ENCODE data around the gene DIP2C.
"Not testable (repeated sequence)": the region's sequence is repeated elsewhere in the genome, so short reads cannot be mapped to it uniquely, and the experiment has no call there.

Gene DIP2C

GRCh38 chr10:673492-673891 is 16.0 kb downstream of the DIP2C start:
- DNase-seq (ENCODE audit: low read depth), result no peak

DNA sequence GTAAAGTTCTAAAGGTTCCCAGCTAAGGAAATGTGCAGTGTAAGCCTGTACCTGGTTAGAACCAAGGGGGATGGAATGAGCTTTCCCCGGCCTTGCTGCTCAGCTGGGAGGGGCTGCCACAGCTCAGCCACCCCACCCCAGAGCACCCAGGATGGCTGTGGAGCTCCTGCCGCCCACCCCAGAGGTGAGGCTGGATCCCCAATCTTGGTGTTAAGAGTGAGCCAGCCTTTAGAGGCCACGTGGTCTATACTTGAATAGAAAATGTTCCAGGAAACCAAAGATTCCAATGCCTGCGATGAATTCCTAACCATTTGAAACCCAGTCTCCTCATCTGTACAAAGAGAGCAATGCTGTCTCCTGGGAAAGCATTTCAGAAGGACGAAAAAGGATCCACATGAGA is 16.5 kb downstream of the DIP2C start:
- no peak for DNase-seq (ENCODE audit: low read depth)

DNA sequence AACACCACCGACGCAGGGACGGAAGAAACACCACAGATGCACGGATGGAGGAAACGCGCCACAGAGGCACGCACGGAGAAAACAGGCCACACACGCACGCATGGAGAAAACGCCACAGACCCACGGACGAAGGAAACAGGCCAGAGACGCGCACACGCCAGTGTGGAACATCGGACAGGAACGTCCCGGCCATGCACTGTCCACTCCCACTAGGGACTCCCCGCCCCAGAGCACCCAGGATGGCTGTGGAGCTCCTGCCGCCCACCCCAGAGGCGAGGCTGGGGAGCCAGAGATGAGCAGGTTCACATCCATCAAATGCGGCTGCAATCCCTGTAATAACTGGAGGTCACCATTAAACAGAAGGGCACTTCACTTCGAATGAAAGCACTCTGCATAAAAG is 17.3 kb downstream of the DIP2C start:
- no peak for DNase-seq (ENCODE audit: low read depth)

- no peak for DNase-seq (ENCODE audit: low read depth)
These were observed 18.5 kb downstream of the DIP2C start for GRCh38 chr10:670990-671389.

DNA sequence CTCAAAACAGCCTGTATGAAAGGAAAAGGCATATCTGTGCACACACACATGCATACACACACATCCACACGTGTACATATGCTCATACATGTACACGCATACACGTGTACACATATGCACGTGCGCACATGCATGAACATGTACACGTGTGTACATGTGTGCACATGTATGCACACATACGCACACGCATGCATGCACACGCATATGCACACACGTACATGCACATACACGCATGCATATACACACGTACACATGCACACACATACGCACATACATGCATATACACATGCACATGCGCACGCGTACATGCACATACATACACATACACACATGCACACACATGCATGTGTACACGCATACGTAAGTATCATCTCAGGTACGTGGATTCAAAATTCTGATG is 19.4 kb downstream of the DIP2C start:
- DNase-seq (ENCODE audit: low read depth), result no peak

- DNase-seq (ENCODE audit: low read depth), result no peak
These were observed 20.5 kb downstream of the DIP2C start for GRCh38 chr10:668786-669485.

GRCh38 chr10:667602-668143 is 21.8 kb downstream of the DIP2C start:
- DNase-seq (ENCODE audit: low read depth), result no peak

DNA sequence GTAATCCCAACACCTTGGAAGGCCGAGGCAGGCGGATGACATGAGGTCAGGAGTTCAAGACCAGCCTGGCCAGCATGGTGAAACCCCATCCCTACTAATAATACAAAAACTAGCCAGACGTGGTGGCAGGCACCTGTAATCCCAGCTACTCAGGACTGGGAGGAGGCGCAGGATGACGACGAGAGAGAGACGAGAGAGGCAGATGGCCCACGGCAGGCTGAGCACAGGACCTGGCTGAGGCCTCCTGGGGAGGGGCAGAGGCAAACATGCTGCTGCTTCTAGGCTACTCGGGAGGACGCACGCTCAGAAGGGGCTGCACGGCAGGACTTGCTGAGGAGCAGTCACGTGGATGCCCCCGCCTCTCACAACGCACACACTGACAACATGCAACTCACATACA is 22.4 kb downstream of the DIP2C start:
- no peak for DNase-seq (ENCODE audit: low read depth)

DNA sequence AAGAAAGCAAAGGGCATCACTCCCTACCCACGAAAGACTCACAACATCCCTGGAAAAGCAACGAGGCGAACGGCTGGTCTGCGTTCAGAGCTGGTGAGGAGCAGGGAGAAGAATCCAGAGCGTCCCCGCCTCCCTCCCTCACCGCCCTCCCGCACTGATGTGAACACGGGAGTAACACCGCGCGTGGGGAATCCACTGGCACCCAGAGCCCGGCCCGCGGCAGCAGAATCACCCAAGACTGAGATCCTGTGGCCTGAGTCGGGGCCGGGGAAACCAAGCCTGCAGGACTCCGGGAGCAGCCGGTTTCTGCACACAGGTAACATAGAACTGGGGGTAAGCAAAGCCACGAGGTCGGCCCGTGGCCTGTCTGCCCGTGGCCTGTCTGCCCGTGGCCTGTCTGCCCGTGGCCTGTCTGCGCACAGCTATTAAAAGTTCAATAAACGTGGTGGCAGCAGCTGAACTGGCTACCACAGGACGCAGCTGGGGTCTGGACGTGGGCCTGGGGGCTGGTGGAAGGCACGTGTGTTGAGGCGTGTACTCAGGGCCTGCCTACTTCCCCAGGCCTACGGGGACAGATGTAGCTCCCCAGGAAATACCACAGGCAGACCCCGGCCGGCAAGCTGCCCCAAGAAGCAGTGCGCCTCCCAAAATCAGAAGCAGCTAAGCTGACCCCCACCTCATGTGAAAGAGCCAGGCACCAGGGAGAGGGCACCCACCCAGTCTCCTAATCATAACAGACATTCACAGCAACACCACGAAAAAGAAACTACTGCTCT is 23.0 kb downstream of the DIP2C start:
- DNase-seq (ENCODE audit: low read depth), result no peak

- no peak for DNase-seq (ENCODE audit: low read depth)
These were observed 23.8 kb downstream of the DIP2C start for GRCh38 chr10:665579-666091.

- no peak for DNase-seq (ENCODE audit: low read depth)
These were observed 24.6 kb downstream of the DIP2C start for GRCh38 chr10:664893-665292.

DNA sequence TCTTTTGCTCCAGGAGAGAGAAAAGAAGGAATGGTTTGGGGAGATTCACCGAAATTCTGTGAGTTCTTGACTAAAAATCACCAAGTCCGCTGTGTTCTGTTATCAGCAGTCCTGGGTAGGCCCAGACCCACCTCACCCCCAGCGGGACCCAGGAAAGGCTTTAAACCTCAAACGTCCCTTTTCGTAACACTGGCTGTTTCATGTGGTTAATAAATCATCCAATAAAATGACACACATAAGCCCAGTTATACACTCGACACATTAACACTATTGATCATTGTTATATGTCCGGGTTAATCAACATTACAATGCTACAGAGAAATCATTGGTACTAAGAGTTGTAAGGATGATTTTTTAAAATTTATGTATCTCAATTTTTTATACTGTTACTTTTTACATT is 25.2 kb downstream of the DIP2C start:
- no peak for DNase-seq (ENCODE audit: low read depth)

GRCh38 chr10:663831-664251 is 25.6 kb downstream of the DIP2C start:
- DNase-seq (ENCODE audit: low read depth), result no peak

- no peak for DNase-seq (ENCODE audit: low read depth)
These were observed 26.1 kb downstream of the DIP2C start for GRCh38 chr10:663466-663751.

- DNase-seq (ENCODE audit: low read depth), result no peak
These were observed 26.6 kb downstream of the DIP2C start for GRCh38 chr10:662686-663465.

DNA sequence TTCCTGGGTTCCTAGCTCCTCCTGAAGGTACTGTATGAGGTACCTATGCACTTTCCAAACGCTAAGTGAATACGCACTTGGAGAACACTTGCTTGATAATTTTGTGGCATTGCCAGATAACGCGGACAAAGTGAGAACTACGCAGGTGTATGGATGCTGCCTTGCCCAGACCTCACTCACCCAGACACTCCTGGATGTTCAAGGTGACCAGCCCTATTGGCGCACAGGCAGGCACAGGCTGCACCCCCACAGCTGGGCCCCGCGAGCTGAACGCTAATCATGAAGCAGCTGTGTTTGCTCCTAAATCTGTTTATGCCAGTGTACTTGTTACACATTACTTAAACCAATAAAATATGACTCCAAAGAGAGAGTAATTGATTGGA is 27.3 kb downstream of the DIP2C start:
- no peak for DNase-seq (ENCODE audit: low read depth)

DNA sequence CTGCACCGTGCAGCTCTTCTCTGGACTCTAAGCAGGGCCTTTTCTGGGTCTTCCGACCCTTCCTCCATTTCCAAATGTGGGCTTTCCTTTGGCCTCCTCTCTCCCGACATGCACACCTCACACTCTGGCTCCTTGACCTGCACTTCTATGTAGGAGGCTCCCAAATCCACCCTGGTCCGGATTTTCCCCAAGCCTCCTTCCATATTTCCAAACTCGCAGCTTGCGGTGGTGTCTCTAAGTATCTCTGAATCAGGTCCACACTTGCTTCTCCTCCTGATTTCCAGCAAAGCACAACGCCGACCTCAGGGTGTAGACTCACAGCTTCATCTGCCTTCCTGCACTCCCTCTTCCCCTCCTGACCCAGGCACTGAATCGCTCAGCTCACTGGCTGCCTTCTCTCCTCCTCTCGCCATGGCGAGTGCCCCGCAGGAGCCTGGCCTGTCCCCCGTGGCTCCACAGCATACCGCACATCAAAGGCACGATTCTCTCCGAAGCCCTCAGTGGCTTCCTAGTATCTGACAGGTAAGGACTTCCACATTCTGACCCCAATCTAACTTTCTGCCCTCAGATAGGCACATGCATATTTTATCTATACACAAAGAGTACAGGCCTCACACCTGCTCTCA is 27.8 kb downstream of the DIP2C start:
- DNase-seq (ENCODE audit: low read depth), result no peak

GRCh38 chr10:660970-661596 is 28.4 kb downstream of the DIP2C start:
- no peak for DNase-seq (ENCODE audit: low read depth)

DNA sequence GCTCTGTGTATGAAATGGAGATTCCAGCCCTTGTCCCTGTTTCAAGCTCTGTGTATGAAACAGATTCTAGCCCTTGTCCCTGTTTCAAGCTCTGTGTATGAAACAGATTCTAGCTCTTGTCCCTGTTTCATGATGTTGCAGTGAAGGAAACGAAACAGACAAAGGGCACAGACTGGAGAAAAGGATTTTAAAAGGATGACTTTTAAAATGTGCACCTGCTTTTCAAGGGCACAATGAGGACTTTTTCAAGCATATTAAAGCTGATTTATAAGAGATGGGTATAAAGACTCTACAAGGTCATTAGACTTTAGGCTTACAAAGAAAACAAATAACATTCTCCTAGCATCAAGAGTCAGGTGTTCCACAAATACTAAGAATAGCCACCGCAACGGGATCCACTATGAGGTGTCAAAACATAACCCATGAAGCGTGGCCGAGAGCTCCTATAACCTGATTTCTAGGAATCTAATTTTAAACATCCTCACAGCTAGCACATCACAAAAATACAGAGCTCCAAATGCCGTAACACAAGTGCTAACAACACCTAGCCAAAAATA is 29.0 kb downstream of the DIP2C start:
- no peak for DNase-seq (ENCODE audit: low read depth)

DNA sequence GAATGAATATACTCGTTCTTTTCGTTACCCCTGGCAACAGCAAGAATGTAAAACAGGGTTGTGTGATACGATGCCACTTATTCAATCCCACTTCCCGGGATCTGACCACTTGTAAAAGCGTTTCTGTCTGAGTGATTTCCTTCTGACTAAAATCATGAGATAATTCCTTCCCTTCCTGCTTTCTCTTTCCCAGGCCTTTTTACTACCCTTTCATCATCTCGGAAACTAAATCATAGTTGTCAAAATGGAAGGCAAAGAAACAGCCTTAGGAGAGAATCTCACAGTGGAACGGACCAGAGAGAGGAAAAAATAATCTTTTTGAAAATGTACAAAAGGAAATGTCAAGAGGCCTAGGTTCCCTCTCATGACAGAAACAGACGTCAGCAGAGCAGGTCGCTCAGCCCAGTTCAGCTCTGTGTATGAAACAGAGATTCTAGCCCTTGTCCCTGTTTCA is 29.8 kb downstream of the DIP2C start:
- DNase-seq (ENCODE audit: low read depth), result no peak

- DNase-seq (ENCODE audit: low read depth), result not testable (repeated sequence)
These were observed 31.6 kb downstream of the DIP2C start for GRCh38 chr10:657816-658350.
